HepG2 (cell line): ENCODE results near the gene DMXL1.

Source experiments
- POLR2AphosphoS5 ChIP-seq: IDR thresholded peaks from 2 replicates; pipeline ENCODE4 v1.6.1; 2012; ENCODE audit warnings: low read depth, low read length
- RBFOX2 ChIP-seq: fragments of 200-400 bp; formaldehyde crosslinking; IDR thresholded peaks from 2 replicates; pipeline ENCODE4 v1.6.1; 2017; ENCODE audit warnings: low read depth, mild to moderate bottlenecking, low read length
- YY1 ChIP-seq: IDR thresholded peaks from 2 replicates; pipeline ENCODE4 v1.6.1; 2011; ENCODE audit warnings: low read length, low read depth, moderate library complexity, mild to moderate bottlenecking; ENCODE audit not compliant: insufficient read depth, insufficient replicate concordance
- ZEB1 ChIP-seq: IDR thresholded peaks from 2 replicates; pipeline ENCODE4 v1.6.1; 2012; ENCODE audit warnings: mild to moderate bottlenecking, low read depth, inconsistent platforms; ENCODE audit not compliant: insufficient replicate concordance
- ZNF792 ChIP-seq: IDR thresholded peaks from 2 replicates; pipeline ENCODE4 v1.6.1; 2016

- TF ChIP-seq RBFOX2 = no peak
- TF ChIP-seq ZNF792 (CRISPR knock-in tag) = no peak
- no peak for TF ChIP-seq POLR2AphosphoS5
- no peak for TF ChIP-seq ZEB1
- no peak for TF ChIP-seq YY1
Observed at GRCh38 chr5:119079318-119079921, 8.5 kb downstream of the DMXL1 start.
